22Rv1 (cell line): ENCODE data around the gene MPZL2.

Experiments
- H3K27ac ChIP-seq: fragments of 450-650 bp; 2 replicates; pipeline ENCODE4 v1.5.1; 2017
- CTCF ChIP-seq: fragments of 450-650 bp; IDR thresholded peaks from 2 replicates; pipeline ENCODE4 v1.5.1; 2017; ENCODE audit warnings: mild to moderate bottlenecking
- ZFX ChIP-seq: fragments of 450-650 bp; IDR thresholded peaks from 2 replicates; pipeline ENCODE4 v1.6.1; 2017; ENCODE audit warnings: antibody characterized with exemption, borderline replicate concordance

The MPZL2 gene

GRCh38 chr11:118282606-118283005 lies 18.5 kb upstream of the MPZL2 start:
- no peak for TF ChIP-seq CTCF
- TF ChIP-seq ZFX: no peak

GRCh38 chr11:118281284-118281683 lies 17.2 kb upstream of the MPZL2 start:
- no peak for TF ChIP-seq ZFX
- TF ChIP-seq CTCF: no peak
- H3K27ac ChIP-seq: no peak overlapping the region

More at GRCh38 chr11:118282606-118283005, 18.5 kb upstream of the MPZL2 start:
- H3K27ac ChIP-seq: no peak overlapping the region

GRCh38 chr11:118277312-118277711 lies 13.2 kb upstream of the MPZL2 start:
- H3K27ac ChIP-seq: no peak overlapping the region
- TF ChIP-seq ZFX: no peak
- TF ChIP-seq CTCF: no peak

- TF ChIP-seq CTCF (no peak), ZFX (no peak)
- H3K27ac ChIP-seq: no peak overlapping the region
These were observed 12.3 kb upstream of the MPZL2 start for GRCh38 chr11:118276422-118276821.

GRCh38 chr11:118275176-118275575 lies 11.1 kb upstream of the MPZL2 start:
- H3K27ac ChIP-seq: no peak overlapping the region
- no peak for TF ChIP-seq ZFX
- TF ChIP-seq CTCF: no peak

- no peak overlapping the region for H3K27ac ChIP-seq
- TF ChIP-seq CTCF (no peak), ZFX (no peak)
These were observed 10.1 kb upstream of the MPZL2 start for GRCh38 chr11:118274186-118274585.

- H3K27ac ChIP-seq: no peak overlapping the region
- TF ChIP-seq CTCF (no peak), ZFX (no peak)
These were observed 7.9 kb upstream of the MPZL2 start for GRCh38 chr11:118272001-118272400.
